GM12878 (cell line): ENCODE measurements around the gene BCORL1. TPM values are rescaled to one million over a fixed set of nuclear protein-coding genes. Genes with fewer than 3 reads are reported as not detected.

ENCODE experiments used
- ATAC-seq: fragments of 200-7000 bp; cut with Tn5 transposase; 3 replicates; pipeline ENCODE4 v1.9.1; 2020; ENCODE audit warnings: mild to moderate bottlenecking, moderate library complexity
- BruUV-seq: library from RNA; stranded (reverse); fragments of 400-500 nt; replicated peaks from 2 replicates; lab custom pipeline; 2021; lab: Mats Ljungman, UMichigan
- CTCF ChIA-PET: fragments of 300-600 bp; sonication (Branson Sonifier 250); formaldehyde crosslinking; extraction: SDS; loops from one replicate; lab custom pipeline; 2021; ENCODE audit warnings: inconsistent platforms; lab: Yijun Ruan, JAX
- POLR2A ChIA-PET: fragments of 350-600 bp; formaldehyde crosslinking; extraction: SDS; loops from one replicate; lab custom pipeline; 2021; ENCODE audit warnings: inconsistent platforms; lab: Charles Lee
- RAD21 ChIA-PET: fragments of 300-600 bp; sonication (Branson Sonifier 250); formaldehyde crosslinking; loops from one replicate; lab custom pipeline; 2023; ENCODE audit warnings: antibody characterized with exemption; ENCODE audit not compliant: unreplicated experiment; lab: Charles Lee
- SMC1A ChIA-PET: fragments of 300-600 bp; sonication (Branson Sonifier 250); formaldehyde crosslinking; loops from one replicate; lab custom pipeline; 2023; ENCODE audit not compliant: unreplicated experiment, uncharacterized antibody; lab: Charles Lee
- DNase-seq: peaks from one replicate; pipeline ENCODE4 v3.0.0-alpha.2; 2011; ENCODE audit warnings: low read depth, low spot score
- FAIRE-seq: peaks from 3 replicates; lab custom pipeline; 2011; peaks lifted over from hg19 to GRCh38; lab: Jason Lieb, UNC
- H2AFZ ChIP-seq: 2 replicates; pipeline ENCODE4 v1.6.0; 2011; ENCODE audit warnings: low read depth, low read length, control low read depth; ENCODE audit not compliant: control insufficient read depth
- H3K27ac ChIP-seq: 2 replicates; pipeline ENCODE4 v1.5.1; 2011; ENCODE audit warnings: control low read depth; ENCODE audit not compliant: control insufficient read depth, insufficient read depth
- H3K27me3 ChIP-seq, 2 experiments: replicated peaks in 1 of 2; 2 replicates each; pipeline versions ENCODE4 v1.6.0 to v1.6.1; 2011; ENCODE audit warnings: low read length in 1 of 2; ENCODE audit not compliant: control insufficient read depth in 2 of 2, insufficient read depth in 2 of 2
- H3K36me3 ChIP-seq, 2 experiments: 2 replicates each; pipeline ENCODE4 v1.5.1; 2011; ENCODE audit warnings: low read length in 1 of 2; ENCODE audit not compliant: control insufficient read depth in 2 of 2, insufficient read depth in 2 of 2
- H3K4me1 ChIP-seq: 2 replicates; pipeline ENCODE4 v1.6.1; 2011; ENCODE audit warnings: mild to moderate bottlenecking, low read length, moderate library complexity, mixed read lengths; ENCODE audit not compliant: control insufficient read depth, insufficient read depth
- H3K4me2 ChIP-seq: 2 replicates; pipeline ENCODE4 v1.6.0; 2011; ENCODE audit warnings: control low read depth; ENCODE audit not compliant: control insufficient read depth, insufficient read depth
- H3K4me3 ChIP-seq: fragments of 200-600 bp; sonication (generic); 2 replicates; pipeline ENCODE4 v1.5.1; 2016
- H3K79me2 ChIP-seq: 2 replicates; pipeline ENCODE4 v1.6.0; 2011; ENCODE audit warnings: low read length; ENCODE audit not compliant: control insufficient read depth, insufficient read depth
- H3K9ac ChIP-seq: 2 replicates; pipeline ENCODE4 v1.8.0; 2011; ENCODE audit warnings: low read length, control low read depth, mixed read lengths; ENCODE audit not compliant: control insufficient read depth, insufficient read depth
- H3K9me3 ChIP-seq: replicated peaks from 3 replicates; pipeline ENCODE4 v1.5.1; 2011; ENCODE audit warnings: mild to moderate bottlenecking, low read length; ENCODE audit not compliant: control insufficient read depth, insufficient read depth
- H4K20me1 ChIP-seq: 2 replicates; pipeline ENCODE4 v1.6.0; 2011; ENCODE audit not compliant: control insufficient read depth, insufficient read depth
- BMI1 ChIP-seq: fragments of 450-650 bp; IDR thresholded peaks from 2 replicates; pipeline ENCODE4 v1.6.1; 2016; ENCODE audit warnings: mild to moderate bottlenecking, moderate library complexity, borderline replicate concordance
- CBFB ChIP-seq: IDR thresholded peaks from 2 replicates; pipeline ENCODE4 v1.6.1; 2016; ENCODE audit warnings: antibody characterized with exemption, low read depth
- JUND ChIP-seq: IDR thresholded peaks from 2 replicates; pipeline ENCODE4 v1.6.1; 2012; ENCODE audit warnings: low read depth, mild to moderate bottlenecking, low read length, improper control_type of control experiment, moderate library complexity
- NRF1 ChIP-seq: conservative IDR thresholded peaks from 2 replicates; pipeline ENCODE4 v1.6.1; 2011; ENCODE audit warnings: mild to moderate bottlenecking, low read depth, low read length, improper control_type of control experiment
- POU2F2 ChIP-seq: IDR thresholded peaks from 3 replicates; pipeline ENCODE4 v1.6.1; 2011; ENCODE audit warnings: low read depth, mild to moderate bottlenecking, low read length, borderline replicate concordance
- SMARCA5 ChIP-seq: fragments of 450-650 bp; IDR thresholded peaks from 2 replicates; pipeline ENCODE4 v1.6.1; 2017; ENCODE audit warnings: mild to moderate bottlenecking
- SMC3 ChIP-seq: IDR thresholded peaks from 2 replicates; pipeline ENCODE4 v1.6.1; 2011; ENCODE audit warnings: low read length, improper control_type of control experiment, borderline replicate concordance
- TARDBP ChIP-seq: IDR thresholded peaks from 2 replicates; pipeline ENCODE4 v1.6.1; 2016; ENCODE audit warnings: borderline replicate concordance
- WGBS: methylation state at CpG from one replicate; pipeline ENCODE4 v1.1.6; 2016; ENCODE audit warnings: low lambda C conversion rate; ENCODE audit not compliant: insufficient replicate concordance, insufficient coverage; ENCODE audit errors: missing lambda C conversion rate; 5-methylcytosine and 5-hydroxymethylcytosine counted together
- in situ Hi-C: fragments of 300-500 bp; cut with MboI; formaldehyde crosslinking; loops from 9 replicates; pipeline ENCODE4 v1.14.3; 2018; ENCODE audit warnings: mixed read lengths
- intact Hi-C: fragments of 100-400 bp; cut with micrococcal nuclease; formaldehyde crosslinking; loops from one replicate; pipeline ENCODE4 v1.14.2; 2022; ENCODE audit not compliant: unreplicated experiment
- polyA plus RNA-seq, 11 experiments: library from polyadenylated mRNA; depleted of rRNA in 4 of 11; unstranded in 6 of 11; stranded (reverse) in 5 of 11; fragments of >200 nt; fragmentation: Nextera tagmentation in 4 of 11; fragmentation: Illumina TruSeq in 1 of 11; extraction: Ambion mirVana in 4 of 11; extraction: Trizol in 1 of 11; gene quantifications; 1 replicate in 1 of 11; 2 replicates in 10 of 11; pipeline versions ENCODE4 v1.2.1 to v1.2.3, GENCODE V29; 2011 to 2016; ENCODE audit warnings: inconsistent platforms in 2 of 11, missing spikeins in 2 of 11, low read depth in 1 of 11
- total RNA-seq, 4 experiments: library from RNA; depleted of rRNA in 3 of 4; stranded (reverse); fragments of >200 nt in 3 of 4; fragmentation: Illumina TruSeq in 1 of 4; extraction: Trizol in 1 of 4; gene quantifications; 2 replicates each; pipeline versions ENCODE4 v1.2.1 to v1.2.3, GENCODE V29; 2013 to 2021
- TF ChIP-seq, protein P1 (sequence below): IDR thresholded peaks from 2 replicates; pipeline ENCODE4 v1.6.1; 2012; ENCODE audit warnings: low read depth, low read length, improper control_type of control experiment

Gene BCORL1
- total and polyA plus RNA-seq, 10 of the 15 experiments (the other 5 are each of a cell fraction or from before 2014, with no cell fraction given): 0.16 to 7.2 (median 0.94) TPM

DNA sequence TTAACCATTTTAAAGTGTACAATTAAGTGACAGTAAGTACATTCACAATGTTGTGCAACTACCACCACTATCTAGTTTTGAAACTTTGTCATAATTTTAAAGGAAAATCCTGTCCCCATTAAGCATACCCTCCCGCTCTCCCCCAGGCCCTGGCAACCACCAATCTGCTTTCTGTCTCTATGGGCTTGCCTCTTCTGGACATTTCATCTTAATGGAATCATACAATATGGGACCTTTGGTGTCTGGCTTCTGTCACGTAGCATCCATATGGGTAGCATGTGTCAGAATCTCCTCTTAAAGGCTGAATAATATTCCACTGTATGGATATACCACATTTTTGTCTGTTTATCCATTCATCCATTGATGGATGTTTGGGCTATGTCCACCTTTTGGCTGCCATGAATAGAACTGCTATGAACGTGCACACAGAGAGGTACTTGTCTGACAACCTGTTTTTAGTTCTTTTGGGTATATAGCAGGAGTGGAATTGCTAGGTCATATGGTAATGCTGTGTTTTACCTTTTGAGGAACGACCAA is 66.3 kb downstream of the BCORL1 start:
- ChIA-PET POLR2A (no interaction called here), RAD21 (no interaction called here), SMC1A (no interaction called here)
- Histone ChIP-seq H2AFZ (no peak overlapping the region), H3K27ac (no peak overlapping the region), H3K9me3 (no peaks in the 10 kb centered on the region; the same call in 2 of the 3 replicates), H4K20me1 (no peaks in the 10 kb centered on the region), H3K4me2 (no peak overlapping the region)
- no peak for ATAC-seq
- no TSS peak for BruUV-seq
- intact Hi-C loops: no loop called here
- no peak for FAIRE-seq
- in situ Hi-C loops: no loop called here
- TF ChIP-seq SMARCA5 (no peak), TARDBP (no peak), CBFB (no peak), BMI1 (no peak)
- TF ChIP-seq, all 136 proteins: peak for 0
- WGBS: 51% methylated on average over 4 of the region's 4 CpGs
- no peaks in the 10 kb centered on the region for H3K4me1 ChIP-seq
- no peaks in the 10 kb centered on the region for H3K79me2 ChIP-seq
- no peak overlapping the region for H3K4me3 ChIP-seq
- no peak overlapping the region for H3K9ac ChIP-seq
- H3K36me3 ChIP-seq: no peaks in the 10 kb centered on the region; a peak in 1 of 4 replicates
- CTCF ChIA-PET: interaction anchor here (1.1 kb wide), 1 partner anchor 123 kb away, joined by 3 read pairs; no protein-coding TSS in a partner anchor
- DNase-seq: no peak
- H3K27me3 ChIP-seq: no peaks in the 10 kb centered on the region

DNA sequence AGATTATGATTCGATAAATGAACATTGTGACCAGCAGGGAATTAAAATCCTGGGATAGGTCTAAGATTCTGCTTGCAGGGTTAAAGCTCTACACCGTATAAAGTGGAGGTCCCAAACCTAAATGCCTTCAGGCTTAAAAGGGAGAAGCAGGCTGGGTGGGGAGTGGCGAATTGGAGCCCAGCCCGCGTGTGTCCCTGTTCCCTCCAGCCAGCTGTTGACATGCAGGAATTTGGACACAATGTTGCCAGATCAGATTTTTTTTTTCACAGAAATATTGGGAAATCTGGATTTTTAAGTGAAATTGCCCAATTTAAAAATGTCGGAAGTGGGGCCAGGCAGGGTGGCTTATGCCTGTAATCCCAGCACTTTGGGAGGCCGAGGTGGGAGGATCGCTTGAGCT is 67.4 kb downstream of the BCORL1 start:
- Histone ChIP-seq H3K27ac (no peak overlapping the region), H3K36me3 (no peaks in the 10 kb centered on the region; a peak in 1 of 4 replicates), H3K4me1 (no peaks in the 10 kb centered on the region), H3K79me2 (no peaks in the 10 kb centered on the region), H3K9ac (no peak overlapping the region), H3K9me3 (no peaks in the 10 kb centered on the region; the same call in 2 of the 3 replicates), H4K20me1 (no peaks in the 10 kb centered on the region), H3K4me3 (no peak overlapping the region), H2AFZ (no peak overlapping the region), H3K27me3 (no peaks in the 10 kb centered on the region), H3K4me2 (no peak overlapping the region)
- BruUV-seq: no TSS peak
- POLR2A ChIA-PET: no interaction called here
- in situ Hi-C loops: loop anchor here (25.0 kb wide), 1 partner anchor 438 kb away; no protein-coding TSS in a partner anchor
- RAD21 ChIA-PET: no interaction called here
- TF ChIP-seq JUND (no peak), POU2F2 (no peak), NRF1 (no peak), SMC3 (no peak)
- TF ChIP-seq, protein P1, sequence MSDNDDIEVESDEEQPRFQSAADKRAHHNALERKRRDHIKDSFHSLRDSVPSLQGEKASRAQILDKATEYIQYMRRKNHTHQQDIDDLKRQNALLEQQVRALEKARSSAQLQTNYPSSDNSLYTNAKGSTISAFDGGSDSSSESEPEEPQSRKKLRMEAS: no peak
- CTCF ChIA-PET: no interaction called here
- 67% methylated on average over 8 of the region's 8 CpGs for WGBS
- SMC1A ChIA-PET: no interaction called here
- no peak for ATAC-seq
- DNase-seq: no peak
- no peak for FAIRE-seq
- intact Hi-C loops: no loop called here
